Neuronal stem cell (in vitro differentiated cells): ENCODE measurements around the gene SYCE1.

ENCODE experiments used
- DNase-seq: peaks from one replicate; pipeline ENCODE4 v3.0.0-alpha.2; 2013; ENCODE audit warnings: low spot score
- H2AFZ ChIP-seq: one replicate; pipeline ENCODE4 v1.6.1; 2013; ENCODE audit warnings: mild to moderate bottlenecking, low read length, inconsistent platforms
- H2AK5ac ChIP-seq: 2 replicates; pipeline ENCODE4 v1.6.1; 2013; ENCODE audit warnings: low read depth, mild to moderate bottlenecking, inconsistent platforms, low read length, moderate library complexity, mixed read lengths
- H2BK120ac ChIP-seq: 2 replicates; pipeline ENCODE4 v1.6.1; 2013; ENCODE audit warnings: low read depth, mild to moderate bottlenecking, inconsistent platforms, low read length, moderate library complexity, mixed read lengths
- H2BK12ac ChIP-seq: one replicate; pipeline ENCODE4 v1.6.1; 2013; ENCODE audit warnings: low read length, inconsistent platforms
- H2BK15ac ChIP-seq: 2 replicates; pipeline ENCODE4 v1.6.1; 2013; ENCODE audit warnings: mild to moderate bottlenecking, low read length, inconsistent platforms, mixed read lengths
- H2BK5ac ChIP-seq: one replicate; pipeline ENCODE4 v1.6.1; 2013; ENCODE audit warnings: inconsistent platforms, mild to moderate bottlenecking, low read length, moderate library complexity
- H3K14ac ChIP-seq: one replicate; pipeline ENCODE4 v1.6.1; 2013; ENCODE audit warnings: low read length, inconsistent platforms
- H3K18ac ChIP-seq: 2 replicates; pipeline ENCODE4 v1.6.1; 2013; ENCODE audit warnings: low read length, inconsistent platforms
- H3K23ac ChIP-seq: 2 replicates; pipeline ENCODE4 v1.6.1; 2013; ENCODE audit warnings: low read depth, mild to moderate bottlenecking, mixed read lengths, low read length, inconsistent platforms; ENCODE audit not compliant: poor library complexity
- H3K27ac ChIP-seq: replicated peaks from 3 replicates; pipeline ENCODE4 v1.5.1; 2013; ENCODE audit warnings: low read length, inconsistent platforms
- H3K27me3 ChIP-seq, 3 experiments: 2 replicates each; pipeline ENCODE4 v1.6.1; 2013; ENCODE audit warnings: low read length in 3 of 3, mild to moderate bottlenecking in 2 of 3, inconsistent platforms in 1 of 3, low read depth in 1 of 3, mixed read lengths in 1 of 3, moderate library complexity in 1 of 3; ENCODE audit not compliant: control insufficient read depth in 3 of 3, insufficient read depth in 3 of 3
- H3K36me3 ChIP-seq, 2 donors: replicated peaks in 1 of 2; 2 replicates each; pipeline ENCODE4 v1.6.1; 2013; ENCODE audit warnings: low read length in 2 of 2; ENCODE audit not compliant: control insufficient read depth in 2 of 2, insufficient read depth in 2 of 2
- H3K4ac ChIP-seq: 2 replicates; pipeline ENCODE4 v1.6.1; 2013; ENCODE audit warnings: inconsistent platforms, mild to moderate bottlenecking, low read length, moderate library complexity
- H3K4me1 ChIP-seq, 2 donors: 1 replicate in 1 of 2; 2 replicates in 1 of 2; pipeline ENCODE4 v1.6.1; 2013; ENCODE audit warnings: low read length in 2 of 2, low read depth in 1 of 2; ENCODE audit not compliant: control insufficient read depth in 2 of 2, insufficient read depth in 1 of 2
- H3K4me2 ChIP-seq: one replicate; pipeline ENCODE4 v1.6.1; 2013; ENCODE audit warnings: mild to moderate bottlenecking, low read length, inconsistent platforms; ENCODE audit not compliant: insufficient read depth, poor library complexity, severe bottlenecking
- H3K4me3 ChIP-seq, 2 donors: 2 replicates each; pipeline ENCODE4 v1.5.1; 2013; ENCODE audit warnings: low read length in 2 of 2, mild to moderate bottlenecking in 2 of 2, inconsistent platforms in 1 of 2, moderate library complexity in 1 of 2
- H3K79me1 ChIP-seq: one replicate; pipeline ENCODE4 v1.6.1; 2013; ENCODE audit warnings: low read depth, mild to moderate bottlenecking, inconsistent platforms, low read length, moderate library complexity
- H3K9ac ChIP-seq: one replicate; pipeline ENCODE4 v1.6.1; 2013; ENCODE audit warnings: mild to moderate bottlenecking, low read depth, low read length, inconsistent platforms; ENCODE audit not compliant: poor library complexity
- H3K9me3 ChIP-seq, 2 donors: replicated peaks in 1 of 2; 2 replicates each; pipeline versions ENCODE3 to v1.6.1; 2013; ENCODE audit warnings: low read length in 2 of 2, mild to moderate bottlenecking in 2 of 2, inconsistent platforms in 1 of 2, low read depth in 1 of 2, mixed read lengths in 1 of 2, moderate library complexity in 1 of 2; ENCODE audit not compliant: control insufficient read depth in 2 of 2, insufficient read depth in 1 of 2
- H4K8ac ChIP-seq: one replicate; pipeline ENCODE4 v1.6.1; 2013; ENCODE audit warnings: low read depth, mild to moderate bottlenecking, inconsistent platforms, low read length, moderate library complexity
- H4K91ac ChIP-seq: one replicate; pipeline ENCODE4 v1.6.1; 2013; ENCODE audit warnings: low read length, low read depth, mild to moderate bottlenecking, inconsistent platforms; ENCODE audit not compliant: poor library complexity
- WGBS, 2 donors: extraction: QIAGEN DNeasy Blood & Tissue Kit; methylation state at CpG; one replicate each; pipeline ENCODE4 v1.1.7; 2013; ENCODE audit warnings: missing lambda C conversion rate in 2 of 2, mixed read lengths in 1 of 2; ENCODE audit not compliant: insufficient read length in 2 of 2, insufficient replicate concordance in 1 of 2; ENCODE audit errors: extremely low coverage in 2 of 2; 5-methylcytosine and 5-hydroxymethylcytosine counted together

Gene SYCE1

DNA sequence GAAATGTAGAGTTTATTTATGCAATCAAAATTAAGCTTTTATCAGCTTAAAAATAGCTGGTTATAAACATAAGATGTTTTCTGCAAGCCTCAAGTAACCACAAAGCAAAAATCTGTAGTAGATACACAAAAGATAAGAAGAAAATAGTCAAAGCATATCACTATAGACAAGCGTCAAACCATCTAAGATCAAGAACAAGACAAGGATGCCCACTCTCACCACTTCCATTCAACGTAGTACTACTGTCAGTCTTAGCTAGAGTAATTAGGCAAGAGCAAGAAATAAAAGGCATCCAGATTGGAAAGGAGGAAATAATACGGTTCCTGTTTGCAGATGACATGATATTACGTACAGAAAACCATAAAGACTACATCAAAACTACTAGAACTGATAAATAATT, 55.7 kb downstream of the SYCE1 start:
- no peak overlapping the region for H3K27ac ChIP-seq
- H2BK12ac ChIP-seq, result no peak overlapping the region
- H2AK5ac ChIP-seq, result no peak overlapping the region
- no peak overlapping the region for H2BK120ac ChIP-seq
- H3K9ac ChIP-seq, result no peak overlapping the region
- no peaks in the 10 kb centered on the region for H3K79me1 ChIP-seq
- no peak overlapping the region for H4K8ac ChIP-seq
- H3K4me2 ChIP-seq, result no peak overlapping the region
- no peak overlapping the region for H3K4me3 ChIP-seq
- WGBS, 2 donors, result no CpG with 5 or more reads among the region's 4 CpGs
- H3K4me1 ChIP-seq, result no peaks in the 10 kb centered on the region
- peaks cover 0 to 20% (median 0%) of the 10 kb centered on the region in 3 experiments for H3K27me3 ChIP-seq
- H3K9me3 ChIP-seq, result peaks cover 0 to 18% of the 10 kb centered on the region in 2 donors
- H3K14ac ChIP-seq, result no peak overlapping the region
- no peak overlapping the region for H2AFZ ChIP-seq
- H3K23ac ChIP-seq, result no peak overlapping the region
- no peak for DNase-seq
- no peak overlapping the region for H2BK5ac ChIP-seq
- no peak overlapping the region for H4K91ac ChIP-seq
- no peaks in the 10 kb centered on the region for H3K36me3 ChIP-seq
- H3K4ac ChIP-seq, result no peak overlapping the region
- no peak overlapping the region for H2BK15ac ChIP-seq
- H3K18ac ChIP-seq, result no peak overlapping the region
